GM18873 (cell line): Measurements from ENCODE around the gene KCNJ6.

Source experiments
- ATAC-seq: cut with Tn5 transposase; IDR thresholded peaks from one replicate; pipeline ENCODE4 v1.9.1; 2021; ENCODE audit warnings: mild to moderate bottlenecking, moderate library complexity, moderate number of reproducible peaks; ENCODE audit not compliant: unreplicated experiment, low FRiP score

Gene KCNJ6

GRCh38 chr21:37868446-37869295, 47.6 kb downstream of the KCNJ6 start:
- no peak for ATAC-seq

GRCh38 chr21:37866027-37866426, 50.2 kb downstream of the KCNJ6 start:
- ATAC-seq, result no peak

- ATAC-seq, result no peak
These were observed 51.1 kb downstream of the KCNJ6 start for GRCh38 chr21:37865156-37865555.

GRCh38 chr21:37863842-37864241, 52.4 kb downstream of the KCNJ6 start:
- ATAC-seq, result no peak

GRCh38 chr21:37862536-37862935, 53.7 kb downstream of the KCNJ6 start:
- no peak for ATAC-seq

- ATAC-seq, result no peak
These were observed 54.7 kb downstream of the KCNJ6 start for GRCh38 chr21:37861561-37861960.

- ATAC-seq, result no peak
These were observed 55.8 kb downstream of the KCNJ6 start for GRCh38 chr21:37860416-37860815.

GRCh38 chr21:37855647-37856625, 60.3 kb downstream of the KCNJ6 start:
- ATAC-seq, result no peak

- no peak for ATAC-seq
These were observed 61.0 kb downstream of the KCNJ6 start for GRCh38 chr21:37855271-37855646.

GRCh38 chr21:37849506-37850102, 66.7 kb downstream of the KCNJ6 start:
- ATAC-seq, result no peak

- ATAC-seq, result no peak
These were observed 67.4 kb downstream of the KCNJ6 start for GRCh38 chr21:37848721-37849490.

GRCh38 chr21:37845535-37845934, 70.7 kb downstream of the KCNJ6 start:
- no peak for ATAC-seq

GRCh38 chr21:37843191-37843590, 73.1 kb downstream of the KCNJ6 start:
- ATAC-seq, result no peak

GRCh38 chr21:37842163-37842919, 73.9 kb downstream of the KCNJ6 start:
- no peak for ATAC-seq

GRCh38 chr21:37837381-37837780, 78.9 kb downstream of the KCNJ6 start:
- ATAC-seq, result no peak

GRCh38 chr21:37835481-37835880, 80.8 kb downstream of the KCNJ6 start:
- ATAC-seq, result no peak

- no peak for ATAC-seq
These were observed 83.0 kb downstream of the KCNJ6 start for GRCh38 chr21:37833301-37833700.

- no peak for ATAC-seq
These were observed 86.8 kb downstream of the KCNJ6 start for GRCh38 chr21:37829447-37829846.

GRCh38 chr21:37828991-37829390, 87.3 kb downstream of the KCNJ6 start:
- ATAC-seq, result no peak
